LNCaP clone FGC (cell line): Measurements from ENCODE around the gene MAPKAPK2.
"Not testable (repeated sequence)": the region's sequence is repeated elsewhere in the genome, so short reads cannot be mapped to it uniquely, and the experiment has no call there.

Experiments used
- DNase-seq: peaks from one replicate; pipeline ENCODE4 v3.0.0-alpha.2; 2011; ENCODE audit warnings: low read depth
- H3K4me3 ChIP-seq: 2 replicates; pipeline ENCODE4 v1.5.1; 2011; ENCODE audit warnings: mild to moderate bottlenecking, low read depth, low read length, control low read depth
- CTCF ChIP-seq: IDR thresholded peaks from 2 replicates; pipeline ENCODE4 v1.5.1; 2012; ENCODE audit warnings: mild to moderate bottlenecking; ENCODE audit not compliant: control insufficient read depth, insufficient read depth; ENCODE audit errors: extremely low read depth

The MAPKAPK2 gene

GRCh38 chr1:206751891-206752290 lies 67.2 kb downstream of the MAPKAPK2 start:
- no peak overlapping the region for H3K4me3 ChIP-seq
- no peak for DNase-seq
- TF ChIP-seq CTCF: no peak

DNA sequence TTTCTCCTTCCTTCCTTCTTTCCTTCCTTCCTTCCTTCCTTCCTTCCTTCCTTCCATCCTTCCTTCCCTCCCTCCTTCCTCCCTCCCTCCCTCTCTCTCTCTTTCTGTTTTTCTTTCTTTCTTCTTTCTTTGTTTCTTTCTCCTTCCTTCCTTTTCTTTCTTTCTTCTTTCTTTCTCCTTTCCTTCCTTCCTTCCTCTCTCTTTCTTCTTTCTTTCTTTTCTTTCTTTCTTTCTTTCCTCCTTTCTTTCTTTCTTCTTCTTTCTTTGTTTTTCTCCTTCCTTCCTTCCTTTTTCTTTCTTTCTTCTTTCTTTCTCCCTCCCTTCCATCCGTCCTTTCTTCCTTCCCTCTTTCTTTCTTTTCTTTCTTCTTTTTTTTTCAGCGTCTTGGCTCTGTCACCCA lies 67.8 kb downstream of the MAPKAPK2 start:
- H3K4me3 ChIP-seq: no peak overlapping the region
- no peak for DNase-seq
- no peak for TF ChIP-seq CTCF

DNA sequence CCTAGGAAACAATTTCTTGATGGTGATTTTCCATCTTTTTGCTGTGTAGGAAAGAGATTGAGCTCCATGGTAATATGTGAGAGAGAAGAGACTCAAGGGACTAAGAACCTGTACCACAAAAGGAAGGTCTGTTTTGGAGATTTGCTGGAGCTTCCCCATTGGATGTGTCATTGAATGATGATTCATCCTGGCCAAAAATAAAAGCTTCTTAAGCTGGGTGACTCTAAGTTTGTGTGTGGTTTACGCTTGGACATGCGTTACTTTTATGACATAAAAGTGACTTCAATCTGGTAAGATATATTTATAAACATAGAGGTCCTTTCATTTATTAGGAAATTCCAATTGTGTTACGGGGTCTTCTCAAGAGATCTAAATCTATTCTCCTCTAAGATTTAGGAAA lies 68.4 kb downstream of the MAPKAPK2 start:
- no peak for TF ChIP-seq CTCF
- no peak for DNase-seq
- H3K4me3 ChIP-seq: no peak overlapping the region

DNA sequence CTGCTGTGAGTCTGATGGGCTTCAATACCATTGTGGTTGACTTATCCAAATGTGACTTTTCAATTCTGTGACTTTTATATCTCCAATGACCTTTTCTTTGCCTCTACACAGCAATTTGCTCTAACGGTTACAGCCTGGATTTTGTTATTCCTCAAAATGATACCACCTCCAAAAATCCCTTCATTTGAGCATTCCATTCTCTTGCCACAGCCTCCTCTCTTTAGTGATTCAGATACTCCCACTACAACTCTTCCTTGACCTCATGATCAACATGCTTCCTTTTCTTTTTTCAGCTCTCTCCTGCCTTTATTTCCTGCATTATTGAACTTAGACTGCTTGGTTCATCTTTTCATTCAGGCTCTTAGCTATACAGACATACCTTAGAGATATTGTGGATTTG lies 69.3 kb downstream of the MAPKAPK2 start:
- no peak overlapping the region for H3K4me3 ChIP-seq
- DNase-seq: no peak
- TF ChIP-seq CTCF: no peak

DNA sequence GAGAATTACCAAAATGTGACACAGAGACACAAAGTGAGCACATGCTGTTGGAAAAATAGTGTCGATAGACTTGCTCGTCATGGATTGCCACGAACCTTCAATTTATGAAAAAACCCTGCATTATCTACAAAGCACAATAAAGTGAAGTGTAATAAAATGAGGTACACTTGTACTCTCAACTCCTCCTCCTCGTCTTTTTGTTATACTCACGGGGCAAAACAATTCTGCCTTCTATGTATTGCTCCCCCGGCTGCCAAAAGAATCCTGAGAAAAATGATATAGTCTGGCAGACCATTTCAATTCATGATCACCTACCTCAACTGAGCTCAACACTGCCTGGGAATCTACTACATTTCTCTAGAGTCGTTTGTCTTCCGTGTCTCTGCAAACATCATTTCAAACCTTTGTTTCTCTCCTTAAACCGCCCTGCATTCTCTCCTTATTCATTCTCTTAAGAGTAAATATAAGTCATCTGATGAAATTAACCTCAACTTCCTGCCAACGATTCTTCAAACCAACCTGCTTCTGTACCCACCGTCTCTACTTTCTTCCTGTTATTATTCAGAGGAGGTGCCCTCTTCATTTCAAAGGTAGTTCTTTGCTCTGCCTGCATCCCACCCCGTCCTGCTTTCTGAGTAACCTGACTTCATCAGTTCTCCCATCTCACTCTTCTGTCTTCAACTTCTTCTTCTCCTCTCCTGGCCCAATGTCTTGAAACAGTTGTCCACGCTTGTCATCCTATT lies 73.0 kb downstream of the MAPKAPK2 start:
- DNase-seq: no peak
- no peak overlapping the region for H3K4me3 ChIP-seq
- TF ChIP-seq CTCF: no peak

- TF ChIP-seq CTCF: no peak
Observed at GRCh38 chr1:206760590-206760989, 75.9 kb downstream of the MAPKAPK2 start.

DNA sequence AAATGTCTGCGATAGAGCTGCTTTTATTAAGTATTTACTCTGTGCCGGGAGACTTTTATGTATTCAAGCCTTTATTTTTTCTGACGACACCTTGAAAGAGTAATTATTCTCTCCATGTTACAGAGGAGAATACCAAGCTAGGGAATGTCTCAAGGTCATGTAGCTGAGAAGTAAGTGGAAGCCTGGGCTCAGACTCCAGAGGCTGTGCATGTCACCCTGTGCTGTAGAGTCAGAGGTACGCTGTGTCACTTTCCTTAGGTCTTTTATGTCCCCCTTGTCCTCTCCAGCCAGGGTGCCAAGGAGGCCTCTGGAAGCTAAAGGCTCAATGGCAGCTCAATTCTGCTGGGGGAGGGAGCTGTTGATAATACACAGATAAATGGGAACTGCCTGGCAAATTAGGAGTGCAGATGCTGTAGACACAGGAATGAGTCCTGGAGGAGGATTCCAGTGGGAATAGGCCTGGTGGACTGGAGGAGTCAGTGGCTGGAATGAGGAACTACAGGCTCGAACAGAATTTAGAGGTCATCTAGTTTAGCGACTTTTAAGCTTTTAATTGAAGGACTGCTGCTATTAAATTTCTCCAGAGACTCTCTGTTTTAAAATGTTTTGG lies 76.6 kb downstream of the MAPKAPK2 start:
- no peak for DNase-seq
- H3K4me3 ChIP-seq: no peak overlapping the region
- no peak for TF ChIP-seq CTCF

More at GRCh38 chr1:206760590-206760989, 75.9 kb downstream of the MAPKAPK2 start:
- no peak for DNase-seq
- H3K4me3 ChIP-seq: no peak overlapping the region

DNA sequence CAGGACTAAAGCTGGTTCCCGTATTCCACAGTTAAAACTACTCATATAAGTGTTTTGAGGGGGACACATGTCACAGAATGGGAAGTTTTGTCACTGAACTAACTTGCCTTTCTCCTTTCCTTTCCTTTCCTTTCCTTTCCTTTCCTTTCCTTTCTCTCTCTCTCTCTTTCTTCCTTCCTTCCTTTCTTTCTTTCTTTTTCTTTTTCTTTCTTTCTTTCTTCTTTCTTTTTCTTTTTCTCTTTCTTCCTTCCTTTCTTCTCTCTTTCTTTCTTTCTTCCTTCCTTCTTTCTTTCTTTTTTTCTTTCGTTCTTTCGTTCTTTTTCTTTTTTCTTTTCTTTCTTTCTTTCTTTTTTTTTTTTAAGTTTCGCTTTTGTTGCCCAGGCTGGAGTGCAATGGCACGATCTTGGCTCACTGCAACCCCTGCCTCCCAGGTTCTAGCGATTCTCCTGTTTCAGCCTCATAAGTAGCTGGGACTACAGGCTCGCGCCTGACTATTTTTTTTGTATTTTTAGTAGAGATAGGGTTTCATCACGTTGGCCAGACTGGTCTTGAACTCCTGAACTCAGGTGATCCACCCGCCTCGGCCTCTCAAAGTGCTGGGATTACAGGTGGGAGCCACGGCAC lies 78.1 kb downstream of the MAPKAPK2 start:
- DNase-seq, H3K4me3 ChIP-seq: not testable (repeated sequence)

DNA sequence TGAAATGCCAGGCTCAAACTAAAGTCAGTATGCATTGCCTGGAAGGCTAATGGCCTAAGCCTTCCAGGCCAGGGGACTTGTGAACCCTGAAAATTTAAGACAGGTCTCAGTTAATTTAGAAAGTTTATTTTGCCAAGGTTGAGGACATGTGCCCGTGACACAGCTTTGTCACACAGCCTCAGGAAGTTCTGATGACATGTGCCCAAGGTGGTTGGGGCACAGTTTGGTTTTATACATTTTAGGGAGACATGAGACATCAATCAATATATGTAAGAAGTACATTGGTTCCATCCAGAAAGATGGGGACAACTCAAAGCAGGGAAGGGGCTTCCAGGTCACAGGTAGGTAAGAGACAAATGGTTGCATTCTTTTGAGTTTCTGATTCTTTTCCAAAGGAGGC lies 81.1 kb downstream of the MAPKAPK2 start:
- DNase-seq, H3K4me3 ChIP-seq: not testable (repeated sequence)
